IMR-90 (cell line): ENCODE data around the gene CITED4. TPM values are rescaled to one million over a fixed set of nuclear protein-coding genes. Genes with fewer than 3 reads are reported as not detected.

Experiments used
- ATAC-seq: fragments of 200-7000 bp; cut with Tn5 transposase; 2 replicates; pipeline ENCODE4 v1.9.1; 2020; ENCODE audit warnings: low read depth, mild to moderate bottlenecking, moderate library complexity
- BruUV-seq: library from RNA; stranded (reverse); fragments of 400-500 nt; replicated peaks from 2 replicates; lab custom pipeline; 2021; lab: Mats Ljungman, UMichigan
- CTCF ChIA-PET: fragments of 300-600 bp; formaldehyde crosslinking; extraction: SDS; loops from one replicate; lab custom pipeline; 2021; ENCODE audit warnings: antibody characterized with exemption; lab: Yijun Ruan, JAX
- POLR2A ChIA-PET: fragments of 300-600 bp; sonication (Branson Sonifier 250); formaldehyde crosslinking; loops from one replicate; lab custom pipeline; 2022; ENCODE audit warnings: antibody characterized with exemption; ENCODE audit not compliant: unreplicated experiment; lab: Charles Lee
- DNase-seq: peaks from one replicate; pipeline ENCODE4 v3.0.0; 2013
- H2AFZ ChIP-seq: replicated peaks from 2 replicates; pipeline ENCODE3; 2013; ENCODE audit warnings: low read length, mild to moderate bottlenecking; ENCODE audit not compliant: poor library complexity
- H2AK5ac ChIP-seq: 2 replicates; pipeline ENCODE4 v1.6.1; 2013; ENCODE audit warnings: low read depth, low read length, inconsistent platforms
- H2AK9ac ChIP-seq: replicated peaks from 2 replicates; pipeline ENCODE3; 2013; ENCODE audit warnings: mild to moderate bottlenecking, low read depth, low read length, moderate library complexity; ENCODE audit not compliant: poor library complexity
- H2BK120ac ChIP-seq: 2 replicates; pipeline ENCODE4 v1.6.1; 2013; ENCODE audit warnings: low read depth, low read length, inconsistent platforms
- H2BK15ac ChIP-seq: 3 replicates; pipeline ENCODE4 v1.6.1; 2013; ENCODE audit warnings: low read depth, low read length, inconsistent platforms
- H2BK20ac ChIP-seq: 2 replicates; pipeline ENCODE4 v1.6.1; 2013; ENCODE audit warnings: low read depth, mild to moderate bottlenecking, inconsistent platforms, low read length, moderate library complexity
- H2BK5ac ChIP-seq: 2 replicates; pipeline ENCODE4 v1.6.1; 2013; ENCODE audit warnings: mild to moderate bottlenecking, low read depth, low read length, inconsistent platforms; ENCODE audit not compliant: poor library complexity, severe bottlenecking
- H3K14ac ChIP-seq: replicated peaks from 2 replicates; pipeline ENCODE4 v1.6.1; 2013; ENCODE audit warnings: low read depth, low read length, inconsistent platforms
- H3K18ac ChIP-seq: 2 replicates; pipeline ENCODE4 v1.6.1; 2013; ENCODE audit warnings: low read depth, low read length, control low read depth
- H3K23ac ChIP-seq: 2 replicates; pipeline ENCODE4 v1.6.1; 2013; ENCODE audit warnings: low read depth, low read length, inconsistent platforms
- H3K27ac ChIP-seq: 2 replicates; pipeline ENCODE4 v1.5.1; 2013; ENCODE audit warnings: mild to moderate bottlenecking, control low read depth, low read length; ENCODE audit not compliant: insufficient read depth
- H3K27me3 ChIP-seq: 2 replicates; pipeline ENCODE4 v1.6.1; 2013; ENCODE audit warnings: low read length; ENCODE audit not compliant: control insufficient read depth, insufficient read depth
- H3K36me3 ChIP-seq: 2 replicates; pipeline ENCODE4 v1.6.1; 2013; ENCODE audit warnings: low read length, mixed read lengths; ENCODE audit not compliant: control insufficient read depth, insufficient read depth
- H3K4ac ChIP-seq: 2 replicates; pipeline ENCODE4 v1.6.1; 2013; ENCODE audit warnings: low read depth, low read length, inconsistent platforms
- H3K4me1 ChIP-seq: 2 replicates; pipeline ENCODE4 v1.6.1; 2013; ENCODE audit warnings: low read length, mixed read lengths; ENCODE audit not compliant: control insufficient read depth, insufficient read depth
- H3K4me2 ChIP-seq: 2 replicates; pipeline ENCODE4 v1.6.1; 2013; ENCODE audit warnings: low read depth, mild to moderate bottlenecking, control low read depth, low read length, moderate library complexity
- H3K4me3 ChIP-seq: 2 replicates; pipeline ENCODE4 v1.5.1; 2013; ENCODE audit warnings: low read depth, mild to moderate bottlenecking, control low read depth, low read length, moderate library complexity; ENCODE audit not compliant: insufficient read depth
- H3K56ac ChIP-seq: 2 replicates; pipeline ENCODE4 v1.6.1; 2013; ENCODE audit warnings: low read length, inconsistent platforms; ENCODE audit not compliant: insufficient read depth; ENCODE audit errors: extremely low read depth
- H3K79me1 ChIP-seq, 2 experiments: 2 replicates each; pipeline ENCODE4 v1.6.1; 2013; ENCODE audit warnings: low read length in 2 of 2, inconsistent platforms in 1 of 2, low read depth in 1 of 2
- H3K9ac ChIP-seq: 2 replicates; pipeline ENCODE4 v1.6.1; 2013; ENCODE audit warnings: low read depth, low read length, control low read depth
- H3K9me1 ChIP-seq: 2 replicates; pipeline ENCODE4 v1.6.1; 2013; ENCODE audit warnings: low read length, inconsistent platforms; ENCODE audit not compliant: insufficient read depth
- H3K9me3 ChIP-seq: 2 replicates; pipeline ENCODE4 v1.6.1; 2013; ENCODE audit warnings: low read length; ENCODE audit not compliant: control insufficient read depth, insufficient read depth
- H4K20me1 ChIP-seq: 2 replicates; pipeline ENCODE4 v1.6.1; 2013; ENCODE audit warnings: low read length, inconsistent platforms; ENCODE audit not compliant: insufficient read depth
- H4K5ac ChIP-seq: 2 replicates; pipeline ENCODE4 v1.6.1; 2013; ENCODE audit warnings: mild to moderate bottlenecking, low read depth, low read length, control low read depth
- H4K8ac ChIP-seq, 2 experiments: 2 replicates each; pipeline ENCODE4 v1.6.1; 2013; ENCODE audit warnings: low read depth in 2 of 2, low read length in 2 of 2, control low read depth in 1 of 2, inconsistent platforms in 1 of 2
- H4K91ac ChIP-seq: 2 replicates; pipeline ENCODE4 v1.6.1; 2013; ENCODE audit warnings: low read depth, low read length, inconsistent platforms; ENCODE audit not compliant: insufficient read depth
- CHD1 ChIP-seq: IDR thresholded peaks from 2 replicates; pipeline ENCODE4 v1.6.1; 2012; ENCODE audit warnings: low read depth, low read length, improper control_type of control experiment
- FOS ChIP-seq: fragments of 150-350 bp; IDR thresholded peaks from 2 replicates; pipeline ENCODE4 v1.6.1; 2016; ENCODE audit warnings: low read depth, low read length
- MAFK ChIP-seq: IDR thresholded peaks from 2 replicates; pipeline ENCODE4 v1.6.1; 2012; ENCODE audit warnings: low read depth, low read length, improper control_type of control experiment
- MAZ ChIP-seq: IDR thresholded peaks from 2 replicates; pipeline ENCODE4 v1.6.1; 2012; ENCODE audit warnings: low read depth, mild to moderate bottlenecking, low read length, improper control_type of control experiment, moderate library complexity, borderline replicate concordance
- POLR2A ChIP-seq: IDR thresholded peaks from 2 replicates; pipeline ENCODE4 v1.6.1; 2012; ENCODE audit warnings: mild to moderate bottlenecking, low read depth, low read length
- RCOR1 ChIP-seq: IDR thresholded peaks from 2 replicates; pipeline ENCODE4 v1.6.1; 2012; ENCODE audit warnings: mild to moderate bottlenecking, low read length, improper control_type of control experiment; ENCODE audit not compliant: insufficient replicate concordance
- RFX5 ChIP-seq: IDR thresholded peaks from 2 replicates; pipeline ENCODE4 v1.8.0; 2012; ENCODE audit warnings: low read depth, mild to moderate bottlenecking, low read length, moderate library complexity
- SMC3 ChIP-seq: fragments of 150-350 bp; IDR thresholded peaks from 2 replicates; pipeline ENCODE4 v1.6.1; 2016; ENCODE audit warnings: low read depth, mild to moderate bottlenecking, antibody characterized with exemption, low read length, moderate library complexity
- WGBS, 2 experiments: methylation state at CpG; one replicate each; pipeline versions ENCODE4 v1.1.5 to v1.1.7; 2013; ENCODE audit warnings: missing lambda C conversion rate in 2 of 2; ENCODE audit not compliant: insufficient read length in 1 of 2; ENCODE audit errors: extremely low coverage in 2 of 2; 5-methylcytosine and 5-hydroxymethylcytosine counted together
- dilution Hi-C: fragments of 300-500 bp; cut with HindIII; formaldehyde crosslinking; loops from one replicate; pipeline ENCODE4 v1.14.3; 2018; ENCODE audit warnings: low sequenced_read_pairs; ENCODE audit not compliant: unreplicated experiment
- in situ Hi-C: fragments of 300-500 bp; cut with MboI; formaldehyde crosslinking; loops from 3 replicates; pipeline ENCODE4 v1.14.3; 2019; ENCODE audit warnings: low sequenced_read_pairs, inconsistent platforms, mixed read lengths
- intact Hi-C: fragments of 100-400 bp; cut with micrococcal nuclease; formaldehyde crosslinking; loops from 2 replicates; pipeline ENCODE4 v1.10.0; 2022
- polyA plus RNA-seq, 3 experiments: library from polyadenylated mRNA; depleted of rRNA; stranded (reverse); fragments of >200 nt; gene quantifications; 2 replicates each; pipeline ENCODE4 v1.2.3, GENCODE V29; 2012; ENCODE audit warnings: low replicate concordance in 1 of 3
- total RNA-seq: library from RNA; depleted of rRNA; stranded (reverse); fragments of >200 nt; gene quantifications from 2 replicates; pipeline ENCODE4 v1.2.3, GENCODE V29; 2012
- TF ChIP-seq, protein P1 (sequence below): conservative IDR thresholded peaks from 2 replicates; pipeline ENCODE4 v1.5.1; 2012; ENCODE audit warnings: mild to moderate bottlenecking, low read depth, low read length, improper control_type of control experiment
- TF ChIP-seq, protein P2 (sequence below): fragments of 150-350 bp; IDR thresholded peaks from 2 replicates; pipeline ENCODE4 v1.6.1; 2017; ENCODE audit warnings: mild to moderate bottlenecking, antibody characterized with exemption, low read length, low read depth

Gene CITED4
- total and polyA plus RNA-seq, 2 of the 4 experiments (the other 2 are of a cell fraction): under 0.01 to 1.6 TPM

DNA sequence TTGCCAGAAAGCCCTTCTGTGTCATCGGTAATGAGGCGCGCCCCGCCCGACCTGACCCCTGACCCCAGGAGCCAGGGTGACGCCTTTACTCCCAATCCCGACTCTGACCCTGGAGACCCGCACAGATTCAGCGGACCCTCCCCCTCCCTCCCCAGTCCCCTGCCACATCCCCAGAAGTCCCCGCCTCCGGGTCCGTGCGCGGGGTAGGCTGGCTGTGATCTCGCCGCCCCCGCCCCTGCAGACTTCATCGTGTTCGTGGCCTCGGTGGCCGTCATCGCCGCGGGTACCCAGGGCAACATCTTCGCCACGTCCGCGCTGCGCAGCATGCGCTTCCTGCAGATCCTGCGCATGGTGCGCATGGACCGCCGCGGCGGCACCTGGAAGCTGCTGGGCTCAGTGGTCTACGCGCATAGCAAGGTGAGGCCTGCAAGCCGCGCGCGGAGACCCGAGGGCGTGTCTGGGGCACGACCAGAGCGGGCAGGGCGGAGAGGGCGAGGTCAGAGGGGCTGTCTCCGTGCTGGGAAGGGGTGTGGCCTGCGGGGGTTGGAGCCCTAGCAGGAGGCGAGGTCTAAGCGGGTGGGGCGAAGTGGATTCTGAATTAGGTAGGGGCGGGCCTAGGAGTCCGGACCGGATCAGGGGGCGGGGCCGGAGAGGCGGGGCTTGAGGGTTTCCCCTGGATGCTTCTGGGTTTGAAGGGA is 43.8 kb downstream of the CITED4 start:
- peak overlapping the region; percentile 57 for H3K4me2 ChIP-seq
- in situ Hi-C loops (no loop called here), dilution Hi-C loops (no loop called here), intact Hi-C loops (no loop called here)
- no TSS peak for BruUV-seq
- H3K27ac ChIP-seq: no peak overlapping the region
- no peak overlapping the region for H2BK15ac ChIP-seq
- TF ChIP-seq, protein P1, sequence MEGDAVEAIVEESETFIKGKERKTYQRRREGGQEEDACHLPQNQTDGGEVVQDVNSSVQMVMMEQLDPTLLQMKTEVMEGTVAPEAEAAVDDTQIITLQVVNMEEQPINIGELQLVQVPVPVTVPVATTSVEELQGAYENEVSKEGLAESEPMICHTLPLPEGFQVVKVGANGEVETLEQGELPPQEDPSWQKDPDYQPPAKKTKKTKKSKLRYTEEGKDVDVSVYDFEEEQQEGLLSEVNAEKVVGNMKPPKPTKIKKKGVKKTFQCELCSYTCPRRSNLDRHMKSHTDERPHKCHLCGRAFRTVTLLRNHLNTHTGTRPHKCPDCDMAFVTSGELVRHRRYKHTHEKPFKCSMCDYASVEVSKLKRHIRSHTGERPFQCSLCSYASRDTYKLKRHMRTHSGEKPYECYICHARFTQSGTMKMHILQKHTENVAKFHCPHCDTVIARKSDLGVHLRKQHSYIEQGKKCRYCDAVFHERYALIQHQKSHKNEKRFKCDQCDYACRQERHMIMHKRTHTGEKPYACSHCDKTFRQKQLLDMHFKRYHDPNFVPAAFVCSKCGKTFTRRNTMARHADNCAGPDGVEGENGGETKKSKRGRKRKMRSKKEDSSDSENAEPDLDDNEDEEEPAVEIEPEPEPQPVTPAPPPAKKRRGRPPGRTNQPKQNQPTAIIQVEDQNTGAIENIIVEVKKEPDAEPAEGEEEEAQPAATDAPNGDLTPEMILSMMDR: no peak
- TF ChIP-seq, protein P2, sequence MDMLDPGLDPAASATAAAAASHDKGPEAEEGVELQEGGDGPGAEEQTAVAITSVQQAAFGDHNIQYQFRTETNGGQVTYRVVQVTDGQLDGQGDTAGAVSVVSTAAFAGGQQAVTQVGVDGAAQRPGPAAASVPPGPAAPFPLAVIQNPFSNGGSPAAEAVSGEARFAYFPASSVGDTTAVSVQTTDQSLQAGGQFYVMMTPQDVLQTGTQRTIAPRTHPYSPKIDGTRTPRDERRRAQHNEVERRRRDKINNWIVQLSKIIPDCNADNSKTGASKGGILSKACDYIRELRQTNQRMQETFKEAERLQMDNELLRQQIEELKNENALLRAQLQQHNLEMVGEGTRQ: no peak
- no peak for TF ChIP-seq FOS
- TF ChIP-seq MAFK: no peak
- TF ChIP-seq MAZ: no peak
- no peak for TF ChIP-seq RFX5
- no peak for TF ChIP-seq CHD1
- no peak for TF ChIP-seq SMC3
- no peak for TF ChIP-seq POLR2A
- TF ChIP-seq RCOR1: no peak
- no peak overlapping the region for H2AK9ac ChIP-seq
- H3K23ac ChIP-seq: no peak overlapping the region
- 0% methylated on average over 5 of the region's 59 CpGs; no CpG with 5 or more reads in 1 of the 2 experiments for WGBS, 2 experiments
- peak overlapping the region; percentile 88 for H2AFZ ChIP-seq
- H3K56ac ChIP-seq: no peak overlapping the region
- H4K91ac ChIP-seq: no peak overlapping the region
- peak; percentile 63 for ATAC-seq
- no peak overlapping the region for H2BK20ac ChIP-seq
- no peaks in the 10 kb centered on the region for H3K36me3 ChIP-seq
- no peak overlapping the region for H4K8ac ChIP-seq
- no peak overlapping the region for H4K5ac ChIP-seq
- no peaks in the 10 kb centered on the region for H4K20me1 ChIP-seq
- no peak overlapping the region for H3K18ac ChIP-seq
- no peak overlapping the region for H3K9ac ChIP-seq
- H2BK5ac ChIP-seq: no peak overlapping the region
- H3K79me1 ChIP-seq: no peaks in the 10 kb centered on the region
- peak overlapping the region; percentile 41 for H3K4me3 ChIP-seq
- H3K4me1 ChIP-seq: peaks cover 3% of the 10 kb centered on the region
- no peak overlapping the region for H3K4ac ChIP-seq
- peaks cover 44% of the 10 kb centered on the region for H3K27me3 ChIP-seq
- no peak overlapping the region for H2BK120ac ChIP-seq
- DNase-seq: no peak
- H3K9me3 ChIP-seq: no peaks in the 10 kb centered on the region
- H2AK5ac ChIP-seq: no peak overlapping the region
- ChIA-PET CTCF (interaction anchor here (0.6 kb wide), 1 partner anchor 44 kb away, joined by 3 read pairs; no protein-coding TSS in a partner anchor), POLR2A (no interaction called here)
- no peaks in the 10 kb centered on the region for H3K9me1 ChIP-seq
- H3K14ac ChIP-seq: no peak overlapping the region
